H1 (cell line): Measurements from ENCODE around the gene CSF2RB. TPM values are rescaled to one million over a fixed set of nuclear protein-coding genes. Genes with fewer than 3 reads are reported as not detected.

Source experiments
- CTCF ChIA-PET: fragments of 300-600 bp; sonication (Branson Sonifier 250); formaldehyde crosslinking; loops from one replicate; lab custom pipeline; 2021; ENCODE audit not compliant: partially characterized antibody; lab: Charles Lee
- POLR2A ChIA-PET: fragments of 300-600 bp; sonication (Branson Sonifier 250); formaldehyde crosslinking; loops from one replicate; lab custom pipeline; 2021; ENCODE audit warnings: inconsistent platforms; ENCODE audit not compliant: partially characterized antibody; lab: Charles Lee
- DNase-seq, 2 experiments: peaks; one replicate each; pipeline versions ENCODE4 v3.0.0 to v3.0.0-alpha.2; 2010 to 2022; ENCODE audit warnings: low spot score in 2 of 2, low read depth in 1 of 2, mixed read lengths in 1 of 2
- FAIRE-seq: peaks from 2 replicates; lab custom pipeline; 2011; peaks lifted over from hg19 to GRCh38; lab: Jason Lieb, UNC
- H2AFZ ChIP-seq: 2 replicates; pipeline ENCODE4 v1.8.1; 2012; ENCODE audit warnings: low read length, inconsistent platforms
- H2AK5ac ChIP-seq: 2 replicates; pipeline ENCODE4 v1.6.1; 2013; ENCODE audit warnings: low read depth, low read length
- H2BK120ac ChIP-seq: replicated peaks from 2 replicates; pipeline ENCODE3; 2013; ENCODE audit warnings: low read depth, low read length, inconsistent platforms
- H2BK12ac ChIP-seq: 2 replicates; pipeline ENCODE4 v1.6.1; 2013; ENCODE audit warnings: low read depth, low read length
- H2BK15ac ChIP-seq: 2 replicates; pipeline ENCODE4 v1.6.1; 2013; ENCODE audit warnings: low read length
- H2BK20ac ChIP-seq: 2 replicates; pipeline ENCODE4 v1.6.1; 2013; ENCODE audit warnings: low read length
- H2BK5ac ChIP-seq: 2 replicates; pipeline ENCODE4 v1.6.1; 2013; ENCODE audit warnings: low read depth, low read length
- H3K14ac ChIP-seq: 2 replicates; pipeline ENCODE4 v1.6.1; 2013; ENCODE audit warnings: inconsistent platforms; ENCODE audit not compliant: insufficient read length
- H3K18ac ChIP-seq: 2 replicates; pipeline ENCODE4 v1.6.1; 2013; ENCODE audit warnings: low read length; ENCODE audit errors: extremely low read depth
- H3K23ac ChIP-seq: 2 replicates; pipeline ENCODE4 v1.6.1; 2013; ENCODE audit warnings: inconsistent platforms; ENCODE audit not compliant: insufficient read length
- H3K23me2 ChIP-seq: 2 replicates; pipeline ENCODE4 v1.6.1; 2013; ENCODE audit warnings: low read depth, low read length
- H3K27ac ChIP-seq: 2 replicates; pipeline ENCODE4 v1.6.1; 2011; ENCODE audit warnings: low read depth, low read length, inconsistent platforms
- H3K27me3 ChIP-seq, 4 experiments: replicated peaks in 1 of 4; 1 replicate in 1 of 4; 2 replicates in 3 of 4; pipeline versions ENCODE4 v1.6.1 to v1.8.1; 2011 to 2013; ENCODE audit warnings: low read length in 3 of 4, mild to moderate bottlenecking in 3 of 4, inconsistent platforms in 2 of 4, mixed read lengths in 2 of 4, moderate library complexity in 1 of 4; ENCODE audit not compliant: control insufficient read depth in 3 of 4, insufficient read depth in 3 of 4; ENCODE audit errors: extremely low read depth in 1 of 4
- H3K36me3 ChIP-seq, 4 experiments: 2 replicates each; pipeline versions ENCODE4 v1.6.1 to v1.8.1; 2011 to 2013; ENCODE audit warnings: mild to moderate bottlenecking in 4 of 4, low read length in 3 of 4, moderate library complexity in 2 of 4, control low read depth in 1 of 4, inconsistent platforms in 1 of 4; ENCODE audit not compliant: insufficient read depth in 4 of 4, control insufficient read depth in 2 of 4
- H3K4ac ChIP-seq: replicated peaks from 2 replicates; pipeline ENCODE3; 2013; ENCODE audit warnings: low read length, low read depth, mixed read lengths, inconsistent platforms; ENCODE audit not compliant: insufficient read length
- H3K4me1 ChIP-seq, 4 experiments: replicated peaks in 1 of 4; 1 replicate in 1 of 4; 2 replicates in 3 of 4; pipeline versions ENCODE4 v1.6.1 to v1.8.1; 2011 to 2013; ENCODE audit warnings: low read length in 3 of 4, inconsistent platforms in 2 of 4, mixed read lengths in 1 of 4; ENCODE audit not compliant: insufficient read depth in 4 of 4, control insufficient read depth in 3 of 4
- H3K4me2 ChIP-seq, 2 experiments: 2 replicates each; pipeline versions ENCODE4 v1.6.1 to v1.8.1; 2011 to 2013; ENCODE audit warnings: low read depth in 2 of 2, low read length in 2 of 2, control low read depth in 1 of 2, inconsistent platforms in 1 of 2, mild to moderate bottlenecking in 1 of 2; ENCODE audit not compliant: insufficient read depth in 1 of 2
- H3K4me3 ChIP-seq, 4 experiments: fragments of 200-600, 300-600 bp in 1 of 4; sonication (generic), shearing (Covaris generic), sonication (Bioruptor Twin) in 1 of 4; 2 replicates each; pipeline versions ENCODE4 v1.5.1 to v1.8.1; 2011 to 2016; ENCODE audit warnings: low read length in 4 of 4, low read depth in 3 of 4, control low read depth in 2 of 4, inconsistent platforms in 2 of 4, mild to moderate bottlenecking in 2 of 4, mixed read lengths in 1 of 4, moderate library complexity in 1 of 4; ENCODE audit not compliant: insufficient read depth in 2 of 4; ENCODE audit errors: extremely low read depth in 1 of 4
- H3K56ac ChIP-seq: replicated peaks from 2 replicates; pipeline ENCODE3; 2013; ENCODE audit warnings: low read depth, mild to moderate bottlenecking, mixed read lengths, low read length, inconsistent platforms; ENCODE audit not compliant: insufficient read length
- H3K79me1 ChIP-seq: 2 replicates; pipeline ENCODE4 v1.6.1; 2013; ENCODE audit warnings: low read depth, low read length, control low read depth
- H3K79me2 ChIP-seq, 2 experiments: 2 replicates each; pipeline versions ENCODE4 v1.6.1 to v1.8.1; 2012 to 2013; ENCODE audit warnings: low read length in 2 of 2, mild to moderate bottlenecking in 2 of 2, inconsistent platforms in 1 of 2; ENCODE audit not compliant: insufficient read depth in 2 of 2, control insufficient read depth in 1 of 2
- H3K9ac ChIP-seq, 4 experiments: replicated peaks in 1 of 4; 1 replicate in 1 of 4; 2 replicates in 3 of 4; pipeline versions ENCODE4 v1.6.1 to v1.8.1; 2011 to 2013; ENCODE audit warnings: low read depth in 3 of 4, low read length in 3 of 4, control low read depth in 2 of 4, mild to moderate bottlenecking in 2 of 4, moderate library complexity in 2 of 4, inconsistent platforms in 1 of 4; ENCODE audit errors: extremely low read depth in 1 of 4
- H3K9me3 ChIP-seq, 2 experiments: 2 replicates each; pipeline versions ENCODE4 v1.6.1 to v1.8.1; 2012 to 2013; ENCODE audit warnings: mild to moderate bottlenecking in 2 of 2, moderate library complexity in 2 of 2, control low read depth in 1 of 2, inconsistent platforms in 1 of 2, low read depth in 1 of 2, low read length in 1 of 2, mixed read lengths in 1 of 2; ENCODE audit not compliant: insufficient read depth in 2 of 2
- H4K20me1 ChIP-seq, 2 experiments: replicated peaks in 1 of 2; 2 replicates each; pipeline versions ENCODE3 to v1.8.1; 2011 to 2013; ENCODE audit warnings: inconsistent platforms in 2 of 2, low read length in 2 of 2, mild to moderate bottlenecking in 1 of 2; ENCODE audit not compliant: insufficient read depth in 2 of 2, control insufficient read depth in 1 of 2
- H4K5ac ChIP-seq: 2 replicates; pipeline ENCODE4 v1.6.1; 2013; ENCODE audit warnings: low read length, low read depth, mixed read lengths, inconsistent platforms; ENCODE audit not compliant: insufficient read length
- H4K8ac ChIP-seq: 2 replicates; pipeline ENCODE4 v1.8.0; 2013; ENCODE audit warnings: mild to moderate bottlenecking, moderate library complexity, low read length, inconsistent platforms; ENCODE audit not compliant: insufficient read depth; ENCODE audit errors: extremely low read depth
- H4K91ac ChIP-seq: replicated peaks from 2 replicates; pipeline ENCODE3; 2013; ENCODE audit warnings: low read length, mixed read lengths, inconsistent platforms; ENCODE audit not compliant: insufficient read length
- ATF3 ChIP-seq: IDR thresholded peaks from 2 replicates; pipeline ENCODE4 v1.6.1; 2011; ENCODE audit warnings: low read depth, mild to moderate bottlenecking, low read length; ENCODE audit not compliant: insufficient read depth
- EP300 ChIP-seq, 2 experiments: IDR thresholded peaks; 1 replicate in 1 of 2; 2 replicates in 1 of 2; pipeline ENCODE4 v1.6.1; 2011 to 2012; ENCODE audit warnings: low read depth in 2 of 2, low read length in 2 of 2, mild to moderate bottlenecking in 2 of 2, borderline replicate concordance in 1 of 2, inconsistent platforms in 1 of 2, moderate library complexity in 1 of 2
- KDM4A ChIP-seq: IDR thresholded peaks from one replicate; pipeline ENCODE4 v1.7.1; 2012; ENCODE audit warnings: low read depth, mild to moderate bottlenecking, moderate library complexity, low read length, inconsistent platforms; ENCODE audit not compliant: severe bottlenecking
- RAD21 ChIP-seq, 2 experiments: IDR thresholded peaks in 1 of 2; conservative IDR thresholded peaks in 1 of 2; 2 replicates each; pipeline ENCODE4 v1.6.1; 2011; ENCODE audit warnings: low read depth in 2 of 2, low read length in 2 of 2, improper control_type of control experiment in 1 of 2, inconsistent platforms in 1 of 2, mild to moderate bottlenecking in 1 of 2, moderate library complexity in 1 of 2
- SP2 ChIP-seq: IDR thresholded peaks from 2 replicates; pipeline ENCODE4 v1.6.1; 2012; ENCODE audit warnings: mild to moderate bottlenecking, low read length, inconsistent platforms
- SP4 ChIP-seq: IDR thresholded peaks from 2 replicates; pipeline ENCODE4 v1.6.1; 2012; ENCODE audit warnings: low read length, inconsistent platforms
- ZNF274 ChIP-seq: IDR thresholded peaks from 2 replicates; pipeline ENCODE4 v1.7.0; 2012; ENCODE audit warnings: low read length, borderline replicate concordance; ENCODE audit errors: extremely low read depth
- WGBS, 2 experiments: shearing (Covaris generic) in 1 of 2; methylation state at CpG; one replicate each; pipeline versions ENCODE4 v1.1.6 to v1.1.7; 2013 to 2015; ENCODE audit warnings: low lambda C conversion rate in 2 of 2, mixed read lengths in 2 of 2, inconsistent platforms in 1 of 2, low coverage in 1 of 2, missing lambda C conversion rate in 1 of 2; ENCODE audit not compliant: insufficient replicate concordance in 2 of 2, insufficient coverage in 1 of 2, insufficient read length in 1 of 2; ENCODE audit errors: extremely low coverage in 1 of 2, missing lambda C conversion rate in 1 of 2; 5-methylcytosine and 5-hydroxymethylcytosine counted together
- long read RNA-seq, 2 experiments: library from RNA in 1 of 2; library from capped mRNA in 1 of 2; stranded (forward); transcript quantifications; one replicate each; pipeline ENCODE4 v2.0.0, GENCODE V29; 2021; ENCODE audit warnings: inconsistent platforms in 1 of 2
- polyA minus RNA-seq, 3 experiments: library from RNA; depleted of rRNA, polyadenylated mRNA; stranded (reverse); fragments of >200 nt; gene quantifications; 1 replicate in 2 of 3; 2 replicates in 1 of 3; pipeline ENCODE4 v1.2.3, GENCODE V29; 2011
- polyA plus RNA-seq, 7 experiments: library from polyadenylated mRNA; depleted of rRNA in 3 of 7; stranded (reverse) in 5 of 7; unstranded in 2 of 7; fragments of >200 nt in 5 of 7; fragments of 200-250 nt in 2 of 7; gene quantifications; 1 replicate in 5 of 7; 2 replicates in 1 of 7; 4 replicates in 1 of 7; pipeline versions ENCODE4 v1.2.1 to v1.2.3, GENCODE V29; 2011 to 2013; ENCODE audit warnings: missing spikeins in 2 of 7, mixed read lengths in 2 of 7
- total RNA-seq: library from RNA; stranded (reverse); fragmentation: NEBNext Ultra II Directional; extraction: Animal tissue kit (Norgen Biotek cat#: 25700); gene quantifications from 2 replicates; pipeline ENCODE4 v1.2.1, GENCODE V29; 2021

CSF2RB gene
- total RNA-seq, result not detected in 2 replicates
- polyA plus RNA-seq (2011; rRNA removed), result 0.02 TPM in 1 of 2 replicates, not detected in the other
- polyA plus RNA-seq (2011; cell fraction: cytosol; rRNA removed), result not detected
- 0.14 TPM for polyA plus RNA-seq (2011; cell fraction: nucleus; rRNA removed)
- not detected in 4 replicates for polyA plus RNA-seq (2012, experiment 1 of 2)
- not detected for polyA plus RNA-seq (2012, experiment 2 of 2)
- polyA plus RNA-seq (2013, experiment 1 of 2), result 0.02 TPM
- polyA plus RNA-seq (2013, experiment 2 of 2), result not detected
- not detected in 2 replicates for polyA minus RNA-seq (2011; rRNA and poly(A)+ RNA removed)
- not detected for polyA minus RNA-seq (2011; cell fraction: cytosol; rRNA and poly(A)+ RNA removed)
- polyA minus RNA-seq (2011; cell fraction: nucleus; rRNA and poly(A)+ RNA removed), result not detected
- long read RNA-seq, experiment 1, result 0 reads
- long read RNA-seq, experiment 2, result 0 reads

- Histone ChIP-seq H3K56ac (no peak within 1 kb of the TSS), H3K27me3 (peaks cover 10 to 45% (median 29%) of the 10 kb centered on the region in 4 experiments), H3K36me3 (no peaks in the 10 kb centered on the region), H2BK120ac (no peak within 1 kb of the TSS), H3K4me1 (peaks cover 4 to 13% (median 8%) of the 10 kb centered on the region in 4 experiments), H2BK15ac (peak within 1 kb of the TSS; percentile 65; the same call in 1 of the 2 replicates), H2BK5ac (no peak within 1 kb of the TSS; the same call in 1 of the 2 replicates), H2AK5ac (peak within 1 kb of the TSS; percentile 92), H2AFZ (no peak within 1 kb of the TSS), H3K79me1 (no peaks in the 10 kb centered on the region), H3K23ac (no peak within 1 kb of the TSS), H3K4me2 (peak within 1 kb of the TSS; percentile 55 to 59), H3K9me3 (no peaks in the 10 kb centered on the region), H3K14ac (no peak within 1 kb of the TSS), H3K27ac (no peak within 1 kb of the TSS), H2BK20ac (peak within 1 kb of the TSS; percentile 62; the same call in 1 of the 2 replicates), H4K5ac (no peak within 1 kb of the TSS), H3K4me3 (peak within 1 kb of the TSS in 1 of 4 experiments; percentile 32; a peak in 3 of 8 replicates), H4K91ac (no peak within 1 kb of the TSS), H2BK12ac (peak within 1 kb of the TSS; percentile 96), H3K18ac (0 out of 2 replicates have a peak within 1 kb of the TSS, but pooled peaks have one; percentile 39), H3K79me2 (no peaks in the 10 kb centered on the region), H3K4ac (no peak within 1 kb of the TSS), H4K8ac (no peak within 1 kb of the TSS), H3K23me2 (no peaks in the 10 kb centered on the region), H3K9ac (no peak within 1 kb of the TSS), H4K20me1 (no peaks in the 10 kb centered on the region)
- ChIA-PET POLR2A (interaction anchor here (4.7 kb wide), 1 partner anchor 12 kb away, joined by 28 read pairs; no protein-coding TSS in a partner anchor), CTCF (interaction anchor here (0.7 to 2.1 kb wide), 10 partner anchors 8 to 347 kb away, joined by 3 to 6 read pairs (median 4); no protein-coding TSS in a partner anchor)
- FAIRE-seq (no peak), DNase-seq (no peak)
- WGBS, 2 experiments, result 84% methylated on average over 15 of the region's 18 CpGs; no CpG with 5 or more reads in 1 of the 2 experiments
- TF ChIP-seq EP300 (IDR thresholded peaks at IDR 0.05; ENCODE audit: borderline replicate concordance in 1 of 2, low read depth in 2 of 2, low read length in 2 of 2), result no peak
- no peak for TF ChIP-seq RAD21 (IDR thresholded peaks at IDR 0.05 in 1 of 2, conservative IDR thresholded peaks at IDR 0.05 in 1 of 2; ENCODE audit: low read depth in 2 of 2, low read length in 2 of 2)
- no peak for TF ChIP-seq KDM4A
- TF ChIP-seq SP2, result no peak
- TF ChIP-seq ATF3, result no peak
- no peak for TF ChIP-seq SP4
- no peak for TF ChIP-seq ZNF274
Observed at GRCh38 chr22:36913427-36914389, at the start of gene CSF2RB. Gene CSF2RB (plus strand): TSS chr22:36913628. CDS start chr22:36922208, 8,580 bp downstream.
